Peyer's patch (tissue), 4 donors: Measurements from ENCODE around the gene PLPP4.

Experiments used
- POLR2A ChIP-seq, 2 donors: fragments of 450-650 bp; IDR thresholded peaks; one replicate each; pipeline ENCODE4 v1.5.1; 2017; ENCODE audit warnings: antibody characterized with exemption in 2 of 2, mild to moderate bottlenecking in 2 of 2, moderate library complexity in 2 of 2
- TF ChIP-seq, protein P1 (sequence below), 6 experiments: fragments of 450-650 bp in 4 of 6; fragments of 200-600 bp in 2 of 6; sonication (generic) in 1 of 6; IDR thresholded peaks; one replicate each; pipeline ENCODE4 v1.5.1; 2017 to 2019; ENCODE audit warnings: antibody characterized with exemption in 6 of 6, mild to moderate bottlenecking in 3 of 6, moderate library complexity in 1 of 6

DNA sequence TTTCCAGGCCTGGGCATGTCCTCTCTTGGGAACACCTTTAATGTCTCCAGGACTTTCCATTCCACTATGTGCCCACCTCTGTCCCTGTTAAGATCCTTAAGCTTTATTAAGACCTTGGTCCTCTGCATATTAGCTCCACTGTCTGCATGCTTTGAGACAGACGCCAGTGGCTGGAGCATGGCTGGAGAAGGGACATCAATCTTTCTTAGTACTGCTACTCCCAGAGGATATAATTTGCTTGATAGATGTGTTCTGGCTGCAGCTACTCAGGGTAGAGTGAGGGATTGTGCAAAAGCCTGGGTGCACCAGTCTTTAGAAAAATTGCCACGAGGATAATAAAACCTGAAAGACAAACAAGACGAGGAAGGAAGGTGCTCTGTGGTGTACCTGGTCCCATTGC, 42.9 kb downstream of the PLPP4 start:
- TF ChIP-seq, protein P1, sequence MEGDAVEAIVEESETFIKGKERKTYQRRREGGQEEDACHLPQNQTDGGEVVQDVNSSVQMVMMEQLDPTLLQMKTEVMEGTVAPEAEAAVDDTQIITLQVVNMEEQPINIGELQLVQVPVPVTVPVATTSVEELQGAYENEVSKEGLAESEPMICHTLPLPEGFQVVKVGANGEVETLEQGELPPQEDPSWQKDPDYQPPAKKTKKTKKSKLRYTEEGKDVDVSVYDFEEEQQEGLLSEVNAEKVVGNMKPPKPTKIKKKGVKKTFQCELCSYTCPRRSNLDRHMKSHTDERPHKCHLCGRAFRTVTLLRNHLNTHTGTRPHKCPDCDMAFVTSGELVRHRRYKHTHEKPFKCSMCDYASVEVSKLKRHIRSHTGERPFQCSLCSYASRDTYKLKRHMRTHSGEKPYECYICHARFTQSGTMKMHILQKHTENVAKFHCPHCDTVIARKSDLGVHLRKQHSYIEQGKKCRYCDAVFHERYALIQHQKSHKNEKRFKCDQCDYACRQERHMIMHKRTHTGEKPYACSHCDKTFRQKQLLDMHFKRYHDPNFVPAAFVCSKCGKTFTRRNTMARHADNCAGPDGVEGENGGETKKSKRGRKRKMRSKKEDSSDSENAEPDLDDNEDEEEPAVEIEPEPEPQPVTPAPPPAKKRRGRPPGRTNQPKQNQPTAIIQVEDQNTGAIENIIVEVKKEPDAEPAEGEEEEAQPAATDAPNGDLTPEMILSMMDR (IDR thresholded peaks at IDR 0.05) = no peak
- TF ChIP-seq POLR2A (IDR thresholded peaks at IDR 0.05) = no peak
